Stimulated activated CD8-positive, alpha-beta memory T cell treated with anti-CD3 and anti-CD28 coated beads, Interleukin-15, amount 100 ng/mL, for 24 hours (primary cell): ENCODE data around the gene TP73.
A peak's percentile ranks its signal among the peaks of the same experiment; 100 is the strongest.

ENCODE experiments used
- DNase-seq: peaks from one replicate; pipeline ENCODE4 v3.0.0-alpha.2; 2020; ENCODE audit warnings: low read depth

The TP73 gene

GRCh38 chr1:3651930-3652547 lies at the start of gene TP73:
TP73 (plus strand) TSS chr1:3652516; CDS start chr1:3682366, 29,850 bp downstream.
- no peak for DNase-seq

DNA sequence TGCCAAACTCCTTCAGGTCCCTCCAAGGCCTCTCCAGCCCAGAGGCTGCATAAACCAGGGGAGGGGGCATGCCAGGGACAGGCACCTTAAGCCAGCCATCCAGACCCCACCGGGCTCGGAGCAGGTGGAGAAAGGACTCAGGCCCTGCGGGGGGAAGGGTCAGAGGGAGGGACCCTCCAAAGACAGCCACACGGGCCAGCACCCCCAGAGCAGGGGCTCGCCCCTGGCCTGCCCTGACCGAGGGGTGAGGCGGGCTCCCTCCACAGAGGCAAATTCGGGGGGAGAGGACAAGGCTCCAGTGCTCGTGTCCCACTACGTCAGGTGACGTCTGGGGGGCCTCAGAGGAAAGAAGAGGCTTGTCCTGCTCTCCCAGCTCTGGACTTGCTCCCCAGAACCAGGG lies 49.2 kb upstream of the TP73 start:
- DNase-seq = no peak

DNA sequence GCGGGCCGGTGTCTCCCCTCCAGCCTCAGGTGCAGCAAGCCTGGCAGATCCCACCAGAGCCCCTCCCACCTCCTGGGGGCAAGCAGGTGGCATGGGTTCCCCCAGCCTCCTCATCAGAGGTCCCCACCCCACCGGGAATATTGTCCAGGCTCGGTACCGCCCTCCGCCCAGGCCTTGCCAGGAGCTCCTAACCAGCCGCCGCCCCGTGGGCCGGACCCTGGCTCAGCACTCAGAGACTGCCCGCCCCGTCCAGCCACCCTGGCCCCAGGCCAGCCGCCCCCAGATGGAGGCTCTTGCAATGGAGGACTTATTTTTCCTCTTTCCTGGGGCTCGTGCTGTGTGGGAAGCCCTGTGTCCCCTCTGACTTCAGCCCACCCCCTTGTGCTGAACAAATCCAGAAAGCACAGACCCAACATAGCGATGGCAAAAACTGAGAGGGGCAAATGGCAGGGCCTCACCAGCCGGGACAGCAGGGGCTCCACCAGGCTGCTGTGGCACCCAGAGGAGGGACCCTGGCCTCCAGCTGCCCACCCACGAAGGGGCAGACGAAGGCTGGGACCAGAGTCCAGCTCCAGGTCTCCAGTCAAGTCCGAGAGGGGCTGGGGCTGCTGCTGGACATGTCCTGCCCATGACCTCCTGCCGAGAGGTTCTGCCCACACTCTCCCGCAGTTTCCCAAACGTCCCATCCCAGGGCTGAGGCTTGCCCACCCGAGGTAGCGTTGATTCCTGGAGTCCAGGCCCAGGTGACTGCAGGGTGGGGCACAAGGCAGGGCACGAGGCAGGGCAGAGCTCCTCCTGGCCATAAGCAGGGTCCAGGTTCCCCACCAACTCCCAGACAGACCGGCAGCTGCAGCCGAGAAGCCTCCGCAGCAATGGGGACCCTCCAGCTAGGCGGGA lies 48.5 kb upstream of the TP73 start:
- no peak for DNase-seq

DNA sequence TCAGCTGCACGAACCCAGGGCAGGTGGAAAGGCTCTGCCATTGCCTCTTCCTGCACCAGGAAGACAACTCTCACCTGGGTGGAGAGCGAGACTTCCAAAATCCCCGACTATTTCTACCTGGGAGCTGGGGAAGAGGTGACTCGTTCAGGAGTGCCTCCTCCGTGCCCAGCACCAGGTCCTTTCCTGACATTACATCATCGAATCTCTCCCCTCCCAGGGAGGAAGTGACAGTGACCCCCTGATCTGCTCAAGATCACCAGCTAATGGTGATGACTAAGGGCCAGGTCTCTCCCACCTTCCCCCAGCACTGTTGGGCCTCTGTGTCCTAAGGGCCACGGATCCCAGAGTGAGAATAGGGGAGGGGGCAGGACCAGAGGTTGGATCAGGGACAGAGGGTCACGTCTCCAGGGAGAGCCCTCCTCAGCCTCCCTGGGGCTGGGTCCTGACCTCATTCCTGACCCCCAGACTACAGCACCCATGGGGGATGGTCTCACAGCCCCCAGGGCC lies 47.8 kb upstream of the TP73 start:
- DNase-seq = no peak

- no peak for DNase-seq
Measured at GRCh38 chr1:3604997-3605823, 47.1 kb upstream of the TP73 start.

GRCh38 chr1:3606779-3607702 lies 45.3 kb upstream of the TP73 start:
- DNase-seq = no peak

- no peak for DNase-seq
Measured at GRCh38 chr1:3607703-3608065, 44.6 kb upstream of the TP73 start.

DNA sequence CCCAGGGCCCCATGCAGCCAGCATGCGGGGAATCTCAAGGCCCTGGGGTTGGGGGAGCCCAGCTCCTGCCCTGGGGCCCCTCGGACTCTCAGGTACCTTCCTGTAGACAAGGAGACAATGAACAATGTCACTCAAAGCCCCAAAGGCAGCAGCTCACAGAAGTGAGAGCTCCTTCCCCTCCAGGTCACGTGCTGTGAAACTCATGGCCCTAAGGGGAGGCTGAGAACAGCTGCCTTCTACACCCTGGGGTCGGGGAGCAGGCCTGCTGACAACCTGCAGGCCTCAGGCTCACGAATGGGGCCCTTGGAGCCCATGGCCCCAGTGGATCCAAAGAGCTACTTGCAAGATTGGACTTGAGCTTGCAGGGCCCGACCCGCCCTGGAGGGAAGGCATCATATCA lies 44.2 kb upstream of the TP73 start:
- DNase-seq = no peak

DNA sequence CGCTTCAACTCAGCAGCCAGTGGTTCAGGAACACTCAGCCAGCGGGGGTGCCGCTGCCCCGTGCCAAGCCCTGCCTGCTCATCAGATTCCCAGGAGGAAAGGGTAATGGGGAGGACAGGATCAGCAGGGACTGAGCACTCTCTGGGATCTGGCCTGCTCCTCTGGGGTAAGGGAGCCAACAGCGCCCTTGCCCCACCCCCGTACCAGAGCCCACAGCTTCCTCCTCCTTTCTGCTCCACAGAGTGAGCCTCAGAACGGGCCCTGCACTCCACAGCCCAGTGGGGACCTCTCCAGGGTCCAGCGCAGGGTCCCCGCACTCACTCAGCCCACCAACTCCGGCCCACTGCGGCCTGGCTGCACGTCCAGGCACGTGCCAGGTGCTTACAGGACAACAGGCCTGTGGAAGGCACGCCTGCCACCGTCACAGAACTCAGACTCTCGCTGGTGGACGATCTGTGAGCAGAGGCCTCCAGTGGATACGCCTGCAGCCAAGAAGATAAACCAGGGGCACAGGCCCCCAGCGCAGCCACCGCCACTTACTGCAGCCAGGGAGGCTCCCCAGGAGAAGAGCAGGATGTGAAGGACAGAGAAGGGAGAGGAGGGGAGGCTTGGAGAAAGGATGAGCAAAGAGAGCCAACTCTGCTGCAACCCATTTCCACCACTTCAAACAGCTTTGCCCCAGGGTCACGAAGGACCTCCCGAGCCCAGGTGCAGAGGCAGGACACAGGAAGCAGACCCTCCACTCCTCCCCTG lies 43.1 kb upstream of the TP73 start:
- no peak for DNase-seq

- no peak for DNase-seq
Measured at GRCh38 chr1:3609769-3610526, 42.4 kb upstream of the TP73 start.

DNA sequence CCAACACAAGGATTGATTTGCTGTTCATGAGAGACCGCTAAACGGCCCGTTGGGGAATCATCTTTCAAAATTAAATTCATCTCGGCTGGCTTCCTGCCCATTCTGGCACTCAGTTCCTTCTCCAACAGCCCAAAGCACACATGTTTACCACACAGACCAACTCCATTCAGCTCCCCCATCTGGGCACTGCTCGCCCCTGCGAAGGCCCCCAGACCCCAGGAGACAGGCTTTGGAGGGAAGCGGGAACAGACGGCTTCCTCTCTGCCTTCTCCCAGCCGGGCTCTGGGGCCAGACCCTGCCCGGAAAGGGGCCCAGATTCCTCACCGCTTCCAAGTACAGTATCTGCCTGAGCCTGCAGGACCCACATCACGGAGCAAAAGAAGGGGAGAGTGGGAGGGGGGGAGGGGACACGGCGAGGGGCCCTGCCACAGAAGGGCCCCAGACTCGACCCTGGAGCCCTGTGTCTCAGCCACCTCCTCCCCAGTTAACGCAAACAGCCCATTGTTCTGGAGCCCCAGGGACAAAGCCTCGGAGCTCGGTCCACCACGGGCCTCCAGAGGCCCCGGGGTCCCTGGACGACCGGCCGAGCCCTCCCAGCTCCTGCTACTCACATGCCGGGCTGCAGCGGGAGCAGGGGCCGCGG lies 41.7 kb upstream of the TP73 start:
- DNase-seq = no peak

GRCh38 chr1:3611170-3612019 lies 40.9 kb upstream of the TP73 start, which contains the start of gene MEGF6:
MEGF6 (minus strand) TSS chr1:3611508; CDS start chr1:3611268, 240 bp downstream.
- peak; percentile 41 for DNase-seq

DNA sequence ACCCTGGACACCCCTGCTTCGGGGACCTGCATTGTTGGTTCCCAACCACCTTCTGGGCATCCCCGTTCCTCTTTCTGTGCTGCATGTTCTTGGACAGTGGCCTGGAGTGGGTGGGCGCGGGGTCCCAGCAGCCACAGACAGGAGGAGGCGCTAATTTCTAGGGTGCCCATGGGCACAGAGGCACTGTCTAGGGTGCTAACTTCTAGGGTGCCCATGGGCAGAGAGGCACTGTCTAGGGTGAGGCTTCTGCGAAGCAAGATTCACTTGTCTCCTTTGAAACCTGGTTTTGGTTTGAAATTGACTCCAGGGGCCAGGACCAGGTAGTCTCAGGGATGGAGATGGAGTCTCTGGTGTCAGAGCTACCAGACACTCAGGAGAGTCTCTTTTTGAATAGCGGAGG lies 40.2 kb upstream of the TP73 start:
- no peak for DNase-seq

DNA sequence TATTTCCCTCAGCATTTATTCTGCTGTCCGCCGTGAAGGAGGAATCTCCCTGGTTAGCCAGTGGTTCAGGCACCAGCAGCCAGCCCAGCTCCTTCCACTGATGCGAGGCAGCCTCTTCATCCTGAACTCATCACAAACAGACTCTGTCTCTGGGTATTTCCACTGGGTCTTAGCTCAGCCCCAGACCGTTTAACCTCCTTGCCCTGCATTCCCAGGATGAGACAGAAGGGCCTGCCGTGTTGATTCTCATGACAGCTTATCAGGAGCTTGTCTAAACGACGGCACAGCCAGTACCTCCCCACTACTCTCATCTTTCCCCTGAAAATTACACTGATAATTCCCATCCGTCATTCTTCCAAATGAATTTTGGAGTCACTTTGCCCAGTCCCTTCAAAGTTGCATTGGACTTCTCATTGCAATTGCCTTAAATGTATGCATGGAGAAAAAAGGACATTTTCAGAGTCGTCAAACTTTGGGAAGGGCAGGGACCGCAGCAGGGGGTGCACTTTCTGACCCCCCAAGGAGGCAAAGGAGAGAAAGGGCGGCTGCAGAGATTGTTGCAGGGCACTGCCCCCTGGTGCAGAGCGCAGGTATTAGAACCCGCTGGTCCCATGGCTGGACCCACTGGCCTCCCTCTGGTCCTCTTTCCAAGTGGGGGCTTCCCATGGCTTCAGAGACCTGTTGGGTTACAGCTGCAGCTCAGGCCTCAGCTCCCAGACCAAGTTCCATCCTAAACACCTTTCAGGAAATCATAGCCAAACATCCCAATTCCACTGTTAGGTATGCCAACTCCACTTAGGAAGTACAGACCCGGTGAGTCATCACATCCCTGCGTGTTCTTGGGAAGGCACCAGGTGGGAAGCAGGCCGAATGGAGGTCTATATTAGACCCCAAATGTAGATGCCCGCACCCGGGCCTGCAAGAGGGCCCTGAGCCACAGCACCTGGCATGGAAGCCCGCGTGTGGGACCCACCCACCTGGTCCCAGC lies 37.3 kb upstream of the TP73 start:
- DNase-seq = no peak

DNA sequence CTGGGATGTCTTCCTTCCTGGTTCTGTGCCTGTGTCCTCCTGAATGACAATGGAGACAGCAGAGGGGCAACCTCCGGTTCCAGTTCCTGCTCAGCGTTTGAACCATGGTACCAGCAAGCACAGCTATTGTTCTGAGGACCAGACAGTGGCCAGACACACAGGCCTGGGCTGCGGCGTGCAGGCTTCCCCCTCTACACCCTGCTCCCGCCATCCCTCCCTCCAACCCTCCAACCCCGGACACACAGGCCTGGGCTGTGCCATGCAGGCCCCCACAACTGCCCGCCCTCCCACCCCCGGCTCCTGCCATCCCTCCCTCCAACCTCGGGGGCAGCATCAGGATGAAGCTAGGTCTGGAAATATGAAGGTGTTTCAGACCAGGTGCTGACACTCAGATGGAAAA lies 35.5 kb upstream of the TP73 start:
- DNase-seq = no peak

GRCh38 chr1:3617806-3618345 lies 34.4 kb upstream of the TP73 start:
- DNase-seq = no peak

- DNase-seq = no peak
Measured at GRCh38 chr1:3618531-3618880, 33.8 kb upstream of the TP73 start.
